Suppressor macrophage treated with lipopolysaccharide for 4 hours (primary cell): ENCODE data around the gene MAD2L2.

ENCODE experiments used
- DNase-seq: peaks from one replicate; pipeline ENCODE4 v3.0.0-alpha.2; 2020

The MAD2L2 gene

DNA sequence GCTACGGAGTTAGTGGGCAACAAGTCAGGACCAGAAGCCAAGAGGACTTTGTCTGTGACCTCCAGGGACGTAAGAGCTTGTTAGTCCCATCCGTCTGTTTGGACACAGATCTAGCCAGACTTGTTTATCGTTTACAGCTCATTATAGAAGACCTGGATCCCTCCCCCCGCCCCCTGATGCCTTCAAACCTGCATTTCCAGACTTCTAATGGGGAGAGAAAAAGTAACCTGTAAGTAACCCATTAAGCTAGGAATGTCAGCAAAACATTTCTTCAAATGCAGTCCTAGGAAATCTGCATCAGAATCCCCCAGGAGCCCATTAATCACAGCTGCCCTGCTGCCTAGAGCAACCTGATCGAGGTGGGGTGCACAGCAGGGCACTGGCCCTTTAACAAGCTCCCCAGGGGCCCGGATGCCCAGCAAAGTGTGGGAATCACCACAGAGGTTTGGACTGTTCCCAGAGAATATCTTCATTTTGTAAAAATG is 1.4 kb upstream of the MAD2L2 start:
- no peak for DNase-seq

GRCh38 chr1:11680270-11681070 is 478 bp downstream of the MAD2L2 start:
- no peak for DNase-seq

GRCh38 chr1:11678442-11678841 is 2.5 kb downstream of the MAD2L2 start:
- no peak for DNase-seq

GRCh38 chr1:11676386-11677103 is 4.4 kb downstream of the MAD2L2 start:
- no peak for DNase-seq

GRCh38 chr1:11675325-11675724 is 5.6 kb downstream of the MAD2L2 start:
- no peak for DNase-seq

- no peak for DNase-seq
These were observed 6.5 kb downstream of the MAD2L2 start for GRCh38 chr1:11674488-11674887.

DNA sequence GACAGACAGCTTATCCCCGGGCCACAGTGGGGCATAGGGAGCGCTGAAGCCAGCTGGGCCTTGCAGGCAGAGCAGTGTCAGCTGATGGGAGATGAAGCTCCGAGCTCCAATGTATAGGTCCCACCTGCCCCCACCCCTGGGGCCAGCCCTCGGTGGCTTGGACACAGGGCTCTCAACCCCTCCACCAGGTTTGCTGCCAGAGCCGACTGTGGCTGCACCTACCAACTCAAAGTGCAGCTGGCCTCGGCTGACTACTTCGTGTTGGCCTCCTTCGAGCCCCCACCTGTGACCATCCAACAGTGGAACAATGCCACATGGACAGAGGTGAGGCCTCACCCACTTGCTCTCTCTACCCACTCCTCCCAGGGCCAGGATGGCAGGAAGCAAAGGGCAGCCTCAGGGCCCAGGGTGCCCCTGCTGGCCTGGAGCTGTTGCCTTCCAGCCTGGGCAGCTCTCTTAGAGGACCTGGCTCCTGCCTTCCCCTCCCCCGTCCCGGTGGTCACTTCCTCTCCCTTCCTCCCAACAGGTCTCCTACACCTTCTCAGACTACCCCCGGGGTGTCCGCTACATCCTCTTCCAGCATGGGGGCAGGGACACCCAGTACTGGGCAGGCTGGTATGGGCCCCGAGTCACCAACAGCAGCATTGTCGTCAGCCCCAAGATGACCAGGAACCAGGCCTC is 7.7 kb downstream of the MAD2L2 start:
- DNase-seq = no peak

GRCh38 chr1:11671544-11672286 is 9.2 kb downstream of the MAD2L2 start:
- DNase-seq = no peak

- DNase-seq = no peak
These were observed 9.8 kb downstream of the MAD2L2 start for GRCh38 chr1:11671205-11671543.

- peak; percentile 76 for DNase-seq
These were observed 10.2 kb downstream of the MAD2L2 start for GRCh38 chr1:11670747-11671146.

DNA sequence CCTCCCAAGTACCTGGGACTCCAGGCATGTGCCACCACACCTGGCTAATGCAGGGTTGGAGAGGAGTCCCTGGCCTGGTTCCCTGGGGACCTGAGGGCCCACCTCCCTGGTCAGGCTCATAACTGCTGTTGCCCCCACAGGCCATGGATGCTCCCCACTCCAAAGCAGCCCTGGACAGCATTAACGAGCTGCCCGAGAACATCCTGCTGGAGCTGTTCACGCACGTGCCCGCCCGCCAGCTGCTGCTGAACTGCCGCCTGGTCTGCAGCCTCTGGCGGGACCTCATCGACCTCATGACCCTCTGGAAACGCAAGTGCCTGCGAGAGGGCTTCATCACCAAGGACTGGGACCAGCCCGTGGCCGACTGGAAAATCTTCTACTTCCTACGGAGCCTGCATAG is 12.4 kb downstream of the MAD2L2 start:
- DNase-seq = no peak

DNA sequence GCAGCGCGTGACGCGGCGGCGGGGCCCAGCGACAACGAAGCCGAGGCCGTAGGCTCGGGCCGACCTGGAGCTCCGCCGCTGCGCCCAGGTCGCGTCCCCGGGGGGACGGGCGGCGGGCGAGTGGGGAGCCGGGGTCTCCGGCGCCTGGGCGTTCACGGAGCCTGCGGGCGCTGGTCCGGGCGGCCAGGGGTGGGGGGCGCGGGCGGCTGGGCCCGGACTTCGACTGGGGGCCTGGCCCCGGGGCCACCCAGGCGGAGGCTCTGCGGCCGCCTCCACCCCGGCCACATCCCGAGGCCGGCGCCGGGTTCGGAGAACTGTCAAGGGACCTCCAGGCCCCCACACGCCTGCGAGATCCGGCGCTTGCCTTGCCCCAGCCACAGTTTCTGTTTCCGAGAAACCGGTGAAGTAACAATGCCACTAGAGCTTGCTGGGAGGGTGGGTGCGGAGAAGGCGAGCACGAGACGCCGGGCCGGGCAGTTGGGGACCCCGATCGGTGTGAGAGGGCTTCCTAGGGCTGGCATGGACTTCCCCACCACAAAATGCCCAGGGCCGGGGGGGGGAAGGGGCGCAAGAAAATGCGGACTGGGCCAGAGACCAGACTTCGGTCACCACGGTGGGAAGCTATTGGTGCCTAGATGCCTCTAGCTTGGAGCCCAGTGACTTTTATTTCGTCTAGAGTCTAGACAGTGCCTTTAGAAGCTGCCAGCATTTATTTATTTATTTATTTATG is 16.4 kb downstream of the MAD2L2 start:
- peak; percentile 79 for DNase-seq

DNA sequence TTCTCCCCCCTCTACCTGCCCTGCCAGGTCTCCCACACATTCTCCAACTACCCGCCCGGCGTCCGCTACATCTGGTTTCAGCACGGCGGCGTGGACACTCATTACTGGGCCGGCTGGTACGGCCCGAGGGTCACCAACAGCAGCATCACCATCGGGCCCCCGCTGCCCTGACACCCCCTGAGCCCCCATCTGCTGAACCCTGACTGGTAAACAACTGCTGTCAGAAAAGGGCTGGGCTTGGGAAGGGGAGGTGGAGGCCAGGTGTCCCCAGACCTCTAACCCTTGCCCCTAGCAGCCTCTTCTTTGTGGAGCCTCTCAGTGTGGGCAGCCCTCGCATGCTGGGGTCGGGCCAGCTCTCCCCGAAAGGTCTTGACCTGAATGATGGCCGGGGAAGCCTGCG is 19.8 kb downstream of the MAD2L2 start:
- no peak for DNase-seq

- no peak for DNase-seq
These were observed 21.2 kb downstream of the MAD2L2 start for GRCh38 chr1:11659748-11660147.

GRCh38 chr1:11658542-11658941 is 22.4 kb downstream of the MAD2L2 start:
- DNase-seq = no peak

DNA sequence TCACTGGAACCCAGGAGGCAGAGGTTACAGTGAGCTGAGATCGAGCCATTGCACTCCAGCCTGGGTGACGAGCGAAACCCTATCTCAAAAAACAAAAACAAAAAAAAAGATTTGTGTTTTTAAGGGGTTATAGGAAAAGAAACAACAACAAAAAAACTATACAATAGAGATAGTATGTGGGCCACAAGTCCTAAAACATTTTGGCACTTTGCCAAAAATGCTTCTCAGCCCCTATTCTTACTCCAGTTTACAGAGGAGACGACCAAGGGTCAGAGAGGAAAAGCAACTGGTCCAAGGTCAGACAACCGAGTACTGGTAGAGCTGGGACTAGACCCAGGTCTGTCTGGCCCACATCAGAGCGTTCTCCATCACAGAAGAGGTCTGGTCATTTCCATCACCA is 23.3 kb downstream of the MAD2L2 start:
- DNase-seq = no peak

- DNase-seq = no peak
These were observed 25.8 kb downstream of the MAD2L2 start for GRCh38 chr1:11654939-11655808.

DNA sequence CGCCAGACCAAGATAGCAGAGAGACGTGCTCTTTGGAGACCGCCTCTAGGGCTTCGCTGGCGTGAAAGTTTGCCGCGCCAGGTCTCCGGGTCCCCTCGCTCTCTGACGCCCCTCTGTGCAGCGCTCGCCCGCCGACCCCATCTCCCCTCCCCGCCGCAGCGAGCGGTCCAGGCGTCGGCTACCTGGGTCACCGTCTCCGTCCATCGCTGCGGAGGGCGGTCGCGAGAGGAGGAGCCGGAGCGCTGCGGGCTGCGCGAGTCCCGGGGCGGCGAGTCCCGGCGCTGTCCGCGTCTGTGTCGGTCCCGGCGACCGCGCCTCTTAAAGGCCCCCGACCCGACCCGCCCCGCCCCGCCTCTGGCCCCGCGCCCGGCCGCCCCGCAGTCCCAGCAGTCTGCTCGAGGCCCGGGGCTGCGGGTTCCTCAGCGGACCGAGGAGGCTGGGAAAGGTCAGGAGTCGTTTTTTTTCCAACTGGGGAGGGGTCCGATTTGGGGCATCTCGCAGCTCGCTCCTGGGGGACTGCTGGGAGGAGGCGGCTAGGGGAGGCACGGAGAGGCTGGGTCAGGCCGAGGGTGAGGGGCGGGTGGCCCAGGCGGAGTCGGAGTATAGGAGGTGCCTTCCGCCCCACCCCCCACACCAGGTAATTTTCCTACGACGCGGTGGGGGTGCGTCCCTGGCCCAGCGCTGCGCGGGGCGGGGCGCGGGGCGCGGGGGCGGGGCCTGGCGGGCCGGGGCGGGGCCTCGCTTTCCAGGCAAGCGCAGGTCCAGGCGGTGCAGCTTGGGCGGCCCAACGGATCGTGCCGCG is 26.6 kb downstream of the MAD2L2 start, which contains the start of the genes FBXO2 and FBXO44:
TSS of gene FBXO2 (minus strand) at position 293 of the 802 bp plus-strand sequence. CDS start at position 204, 89 bp downstream.
TSS of gene FBXO44 (plus strand) at position 741 of the 802 bp plus-strand sequence. CDS start 959 bp downstream, outside the sequence.
- peak; percentile 33 for DNase-seq

GRCh38 chr1:11653861-11654136 is 27.1 kb downstream of the MAD2L2 start:
- no peak for DNase-seq

DNA sequence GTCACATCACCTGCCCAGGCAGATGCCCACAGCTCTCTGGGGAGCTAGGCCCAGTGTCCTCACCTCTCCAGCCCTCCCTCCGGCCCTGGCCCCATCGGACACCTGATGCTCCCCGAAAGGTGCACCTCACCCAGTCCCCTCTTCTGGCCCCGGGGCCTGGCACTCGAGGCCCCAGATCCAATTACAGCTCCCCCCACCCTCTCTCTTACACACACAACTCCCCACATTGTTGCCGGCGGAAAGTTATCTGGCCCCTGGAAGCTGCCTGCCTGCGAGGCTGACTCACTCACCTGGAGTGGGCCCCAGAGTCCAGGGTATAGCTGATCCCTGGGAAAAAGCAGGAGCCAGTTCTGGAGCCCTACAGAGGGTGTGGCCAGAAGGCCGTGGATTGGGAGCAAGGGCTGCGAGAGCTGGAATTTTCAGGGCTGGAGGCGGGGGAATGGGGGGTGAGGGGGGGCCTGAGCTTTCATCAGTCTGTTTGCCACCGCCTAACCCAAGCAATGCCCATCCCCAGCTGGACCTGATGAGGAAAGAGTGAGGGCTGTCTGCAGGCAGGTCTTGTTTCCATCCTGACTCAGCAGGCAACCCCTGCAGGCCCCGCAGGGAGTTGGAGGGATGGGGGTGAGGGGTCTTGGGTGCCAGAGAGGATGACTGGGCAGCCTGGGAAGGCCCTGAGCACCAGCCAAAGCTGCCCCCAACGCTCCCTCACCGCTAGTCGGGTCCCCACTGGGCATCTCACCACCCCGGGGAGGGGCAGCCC is 27.7 kb downstream of the MAD2L2 start:
- no peak for DNase-seq
